T-helper 1 cell treated with Interleukin-12 subunit alpha and Interleukin-12 subunit beta and Interleukin-4 antibody, amounts not matched to agents 30 μg/mL and 1 μg/mL, for 36 hours (primary cell): ENCODE measurements around the gene SHROOM3.

Experiments
- H3K27ac Mint-ChIP-seq: one replicate; pipeline ENCODE4 v1.8.0; 2021; ENCODE audit warnings: mild to moderate bottlenecking, mixed read lengths
- H3K27me3 Mint-ChIP-seq: one replicate; pipeline ENCODE4 v1.8.0; 2021; ENCODE audit warnings: low read depth, mixed read lengths
- H3K36me3 Mint-ChIP-seq: one replicate; pipeline ENCODE4 v1.8.0; 2021; ENCODE audit warnings: low read depth, mixed read lengths
- H3K4me1 Mint-ChIP-seq: one replicate; pipeline ENCODE4 v1.8.0; 2021; ENCODE audit warnings: low read depth, mixed read lengths
- H3K4me3 Mint-ChIP-seq: one replicate; pipeline ENCODE4 v1.8.0; 2021; ENCODE audit warnings: mild to moderate bottlenecking, moderate library complexity, mixed read lengths
- H3K9me3 Mint-ChIP-seq: one replicate; pipeline ENCODE4 v1.8.0; 2021; ENCODE audit warnings: mixed read lengths

SHROOM3 gene

GRCh38 chr4:76831711-76832373 is 396.8 kb downstream of the SHROOM3 start:
- Mint-ChIP-seq H3K4me3 (no peak overlapping the region), H3K9me3 (peaks cover 3% of the 10 kb centered on the region), H3K36me3 (no peaks in the 10 kb centered on the region), H3K27ac (no peak overlapping the region), H3K27me3 (no peaks in the 10 kb centered on the region), H3K4me1 (no peaks in the 10 kb centered on the region)
